Hematopoietic multipotent progenitor cell treated with erythropoietin and hydrocortisone succinate and interleukin-3 and kit ligand, for 15 days (in vitro differentiated cells): Measurements from ENCODE around the gene FAM184A.

Experiments
- DNase-seq: peaks from one replicate; pipeline ENCODE4 v3.0.0-alpha.2; 2015; ENCODE audit warnings: low spot score

FAM184A gene

DNA sequence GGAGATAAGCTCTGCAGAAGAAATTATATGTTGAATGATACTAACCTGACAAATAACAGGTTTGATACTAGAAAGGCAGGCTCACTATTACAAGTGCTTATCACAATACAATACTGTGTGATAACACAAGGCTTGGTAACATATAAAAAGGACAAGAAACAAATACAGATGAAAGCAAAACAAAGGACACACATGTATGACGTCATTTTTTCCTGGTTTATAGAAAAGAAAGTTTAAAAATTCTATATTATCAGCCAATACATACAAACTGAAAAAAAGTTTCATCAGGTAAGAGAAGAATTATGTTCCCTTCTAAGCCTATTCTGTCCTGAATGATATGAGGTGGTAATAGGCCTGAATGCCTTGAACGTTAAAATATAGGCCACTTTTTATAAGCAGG, 111.2 kb downstream of the FAM184A start:
- no peak for DNase-seq

DNA sequence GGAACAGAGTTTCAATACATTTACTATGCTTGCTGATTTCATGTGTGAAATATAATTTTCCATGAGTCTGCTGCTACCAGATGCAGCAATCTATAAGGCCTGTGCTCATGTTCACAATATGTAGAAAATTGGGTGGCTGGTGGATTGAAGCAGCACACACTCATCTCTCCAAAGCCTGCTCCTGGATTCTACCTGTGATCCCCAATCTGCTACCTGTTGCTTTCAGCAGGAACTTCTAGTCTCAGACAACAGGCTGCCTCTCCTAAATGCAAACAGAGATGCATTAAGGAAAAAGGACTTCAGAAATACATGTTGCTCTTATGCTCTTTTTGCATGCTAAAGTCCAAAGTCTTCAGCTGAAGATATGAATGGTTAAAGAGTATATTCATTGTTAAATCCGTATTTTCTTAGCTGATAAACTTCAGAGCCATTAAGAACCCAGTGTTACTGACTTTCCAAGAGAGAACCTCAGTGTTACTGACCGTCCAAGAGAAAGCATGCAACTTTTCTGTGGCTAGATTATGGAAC, 112.6 kb downstream of the FAM184A start:
- no peak for DNase-seq

DNA sequence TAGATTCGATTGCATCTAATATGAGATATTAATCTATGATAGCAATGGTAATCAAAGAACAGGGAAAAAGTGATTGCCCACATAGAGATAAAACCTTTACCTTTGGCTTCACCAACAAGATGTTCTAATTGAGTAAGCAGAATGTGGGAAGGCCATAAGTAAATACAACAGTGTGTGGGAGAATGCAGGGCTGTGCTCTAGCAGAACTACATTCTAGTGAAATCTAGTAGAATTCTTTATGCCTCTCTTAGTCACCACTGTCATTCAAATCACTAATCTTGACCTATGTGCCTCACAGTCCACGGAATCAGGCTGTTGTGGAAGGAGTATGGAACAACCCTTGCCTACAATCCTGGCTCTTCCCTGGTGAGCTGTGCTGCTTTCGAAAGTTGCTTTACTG, 113.1 kb downstream of the FAM184A start:
- no peak for DNase-seq

DNA sequence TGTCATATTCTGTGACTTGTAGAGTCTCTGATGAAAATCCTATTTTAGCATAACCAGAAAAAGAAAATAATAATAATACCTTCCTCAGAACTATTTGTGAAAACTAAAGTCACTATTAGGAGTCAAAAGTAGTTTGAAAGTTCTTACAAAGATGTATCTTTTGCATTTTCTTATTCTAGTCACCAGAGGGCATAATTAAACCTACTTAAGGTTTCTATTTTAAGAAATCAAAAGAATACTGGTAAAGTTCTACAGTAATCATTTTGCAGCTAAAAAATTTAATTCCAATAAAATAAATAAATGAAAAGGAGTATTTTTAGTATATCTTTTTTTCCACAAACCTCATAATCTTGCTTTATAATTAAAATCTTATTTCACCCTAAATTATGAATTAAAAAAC, 115.5 kb downstream of the FAM184A start:
- DNase-seq, result no peak

DNA sequence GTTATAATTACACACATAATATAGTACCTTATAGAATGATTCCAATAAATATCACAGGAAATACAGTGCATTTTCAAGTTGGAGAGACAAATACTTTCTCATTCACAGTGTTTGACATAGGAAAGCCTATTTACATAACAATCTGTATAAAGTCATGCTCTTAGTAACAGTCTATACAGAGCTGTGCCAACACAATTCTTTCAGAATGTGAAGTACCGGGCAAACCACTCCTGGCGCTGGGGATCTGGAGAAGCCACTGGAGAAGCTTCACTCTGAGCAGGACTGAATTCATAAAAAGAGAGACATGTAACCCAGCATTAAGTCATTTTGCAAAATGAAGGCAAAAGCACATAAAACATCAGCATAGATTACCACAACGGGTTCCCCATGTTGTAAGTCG, 118.6 kb downstream of the FAM184A start:
- no peak for DNase-seq

GRCh38 chr6:118953391-118953790, 125.1 kb downstream of the FAM184A start:
- DNase-seq, result no peak

- DNase-seq, result no peak
These were observed 125.8 kb downstream of the FAM184A start for GRCh38 chr6:118952683-118953082.

DNA sequence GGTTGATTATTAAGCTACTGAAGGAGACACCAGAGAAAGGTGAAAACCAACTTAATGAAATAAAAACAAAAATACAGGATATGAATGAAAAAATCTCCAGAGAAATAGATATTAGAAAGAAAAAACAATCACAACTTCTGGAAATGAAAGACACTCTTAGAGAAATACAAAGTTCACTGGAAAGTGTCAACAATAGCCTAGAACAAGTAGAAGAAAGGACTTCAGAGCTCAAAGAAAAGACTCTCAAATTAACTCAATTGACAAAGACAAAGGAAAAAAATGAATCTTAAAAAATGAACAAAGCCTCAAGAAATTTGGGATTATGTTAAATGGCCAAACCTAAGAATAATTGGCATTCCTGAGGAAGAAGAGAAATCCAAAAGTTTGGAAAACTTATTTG, 133.2 kb downstream of the FAM184A start:
- DNase-seq, result no peak

- DNase-seq, result no peak
These were observed 137.7 kb downstream of the FAM184A start for GRCh38 chr6:118940770-118941169.

- DNase-seq, result no peak
These were observed 138.8 kb downstream of the FAM184A start for GRCh38 chr6:118939683-118940082.

DNA sequence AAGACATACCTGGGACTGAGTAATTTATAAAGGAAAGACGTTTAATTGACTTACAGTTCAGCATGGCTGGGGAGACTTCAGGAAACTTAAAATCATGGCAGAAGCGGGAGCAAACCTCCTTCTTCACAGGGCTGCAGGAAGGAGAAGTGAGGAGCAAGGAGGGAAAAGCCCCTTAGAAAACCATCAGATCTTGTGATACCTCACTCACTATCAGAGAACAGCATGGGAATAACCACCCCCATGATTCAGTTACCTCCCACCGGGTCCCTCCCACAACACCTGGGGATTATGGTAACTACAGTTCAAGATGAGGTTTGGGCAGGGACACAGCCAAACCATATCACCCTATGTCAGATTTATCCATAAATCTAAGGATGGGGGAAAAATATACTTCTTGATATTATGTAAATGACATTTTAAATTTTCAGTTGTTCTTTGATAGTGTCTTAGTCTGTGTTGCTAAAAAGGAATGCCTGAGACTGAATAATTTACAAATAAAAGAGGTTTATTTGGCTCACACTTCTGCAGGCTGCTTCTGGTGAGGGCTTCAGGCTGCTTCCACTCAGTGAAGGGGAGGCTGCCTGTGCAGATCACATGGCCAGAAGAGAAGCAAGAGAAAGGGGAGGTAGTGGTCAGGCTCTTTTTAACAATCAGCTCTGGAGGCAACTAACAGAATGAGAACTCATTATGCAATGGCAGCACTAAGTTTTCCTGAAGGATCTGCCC, 142.3 kb downstream of the FAM184A start:
- DNase-seq, result no peak

- no peak for DNase-seq
These were observed 143.2 kb downstream of the FAM184A start for GRCh38 chr6:118935331-118935668.

DNA sequence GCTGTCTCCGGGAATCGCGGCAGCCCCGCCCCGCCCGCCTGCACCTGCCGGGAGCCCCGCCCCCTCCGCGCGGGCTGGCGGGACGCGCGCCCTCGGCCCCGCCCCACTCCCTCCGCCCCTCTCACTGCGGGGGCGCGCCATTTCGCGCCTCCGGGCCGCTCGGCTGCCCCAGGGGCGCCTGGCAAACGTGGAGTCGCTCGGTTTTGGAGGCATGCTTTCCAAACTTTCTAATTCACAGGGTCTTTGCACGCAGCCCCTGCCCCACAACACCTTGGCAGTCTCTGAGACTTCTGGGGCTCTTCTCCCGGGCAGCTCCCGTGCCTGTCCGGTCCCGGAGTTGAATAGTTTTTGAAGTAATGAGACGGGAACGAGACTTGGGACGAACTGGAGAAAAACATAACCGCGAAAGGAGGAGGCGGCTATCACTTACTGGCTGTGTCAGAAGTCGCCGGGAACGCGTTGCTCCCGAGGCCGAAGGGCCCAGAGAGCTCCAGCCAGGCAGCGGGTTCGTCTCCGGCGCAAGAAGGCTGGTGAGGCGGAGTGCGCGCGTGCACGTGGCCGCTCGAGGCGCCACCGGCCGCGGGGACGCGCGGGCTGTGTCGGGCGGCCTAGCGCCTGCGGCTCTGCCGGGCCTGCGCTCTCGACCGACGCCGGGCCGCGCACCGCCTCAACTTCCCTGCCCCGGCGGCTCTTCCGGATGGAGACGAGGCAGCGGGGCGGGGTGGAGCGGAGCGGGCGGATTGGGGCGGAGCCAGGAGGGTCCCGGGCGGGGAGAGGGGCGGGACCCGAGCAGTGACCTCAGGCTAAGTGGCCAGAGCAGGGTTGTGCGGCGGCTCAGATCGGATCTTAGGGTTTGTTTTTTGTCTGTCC, 143.8 kb downstream of the FAM184A start, which contains the start of gene MCM9:
Gene MCM9, minus strand, starts transcription at position 699 of the 870 bp plus-strand sequence. CDS start 3,436 bp downstream, outside the sequence.
- DNase-seq, result peak; percentile 79

DNA sequence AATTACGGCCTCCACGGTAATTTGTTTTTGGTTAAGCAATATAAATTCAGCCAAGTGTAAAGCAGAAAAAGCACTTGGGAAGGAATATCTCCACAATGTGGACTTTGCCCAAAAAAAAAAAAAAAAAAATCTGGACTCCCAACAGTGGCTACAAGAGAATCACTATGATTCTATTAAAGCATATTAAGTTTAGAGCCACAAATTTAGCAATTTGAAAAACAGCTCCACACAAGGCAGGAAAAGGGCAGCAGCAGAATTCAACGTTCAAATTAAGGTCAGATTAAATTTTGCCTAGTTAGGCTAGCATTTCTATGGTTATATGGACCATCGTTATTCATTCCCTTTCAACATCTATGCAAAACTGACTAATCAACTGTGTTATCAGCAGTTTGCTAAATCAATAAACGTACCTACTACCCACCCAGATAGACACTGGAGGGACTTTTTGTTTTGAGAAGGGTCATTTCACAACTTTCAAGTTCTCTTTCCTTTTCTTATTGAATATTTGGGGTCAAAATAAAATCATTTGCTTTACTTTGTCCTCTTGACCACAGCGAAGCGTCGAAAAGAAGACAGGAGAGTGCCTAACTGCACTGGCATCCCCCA, 144.5 kb downstream of the FAM184A start:
- DNase-seq, result no peak

DNA sequence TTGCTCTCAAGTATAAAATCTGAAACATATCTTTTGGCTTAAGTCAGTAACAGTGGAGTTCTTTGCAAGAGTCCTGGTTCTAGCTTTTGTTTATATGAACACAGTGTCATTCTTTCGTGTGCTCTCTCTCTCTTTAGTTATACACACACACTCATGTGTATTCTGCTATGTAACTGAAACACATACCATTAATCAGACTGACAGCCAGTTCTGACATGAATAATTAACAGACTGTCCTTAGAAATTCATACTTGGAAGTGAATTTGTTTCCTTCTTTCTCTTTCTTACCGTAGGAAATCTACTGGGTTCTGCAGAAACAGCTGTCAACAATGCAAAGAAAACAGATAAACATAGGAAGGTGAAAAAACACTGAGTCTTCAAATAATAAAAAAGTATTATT, 146.0 kb downstream of the FAM184A start:
- DNase-seq, result no peak

DNA sequence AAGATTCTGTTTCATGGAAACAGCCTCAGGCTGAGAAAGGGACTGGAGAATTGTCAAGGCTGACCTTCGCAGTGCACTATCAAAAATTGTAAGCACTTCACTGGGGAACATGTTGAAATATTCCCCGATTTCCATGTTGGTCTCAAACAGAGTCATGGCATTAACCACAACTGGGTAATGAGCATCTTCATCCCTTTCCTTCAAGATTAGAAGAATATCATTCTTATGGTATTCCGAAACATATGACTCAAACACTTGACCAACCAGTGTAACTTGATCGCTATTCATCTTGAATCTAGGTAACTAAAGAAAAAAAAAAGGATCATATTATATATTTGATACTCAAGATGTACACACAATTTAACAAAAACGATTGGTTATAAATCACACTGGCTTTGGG, 147.0 kb downstream of the FAM184A start:
- no peak for DNase-seq

- DNase-seq, result no peak
These were observed 147.8 kb downstream of the FAM184A start for GRCh38 chr6:118930680-118931079.

DNA sequence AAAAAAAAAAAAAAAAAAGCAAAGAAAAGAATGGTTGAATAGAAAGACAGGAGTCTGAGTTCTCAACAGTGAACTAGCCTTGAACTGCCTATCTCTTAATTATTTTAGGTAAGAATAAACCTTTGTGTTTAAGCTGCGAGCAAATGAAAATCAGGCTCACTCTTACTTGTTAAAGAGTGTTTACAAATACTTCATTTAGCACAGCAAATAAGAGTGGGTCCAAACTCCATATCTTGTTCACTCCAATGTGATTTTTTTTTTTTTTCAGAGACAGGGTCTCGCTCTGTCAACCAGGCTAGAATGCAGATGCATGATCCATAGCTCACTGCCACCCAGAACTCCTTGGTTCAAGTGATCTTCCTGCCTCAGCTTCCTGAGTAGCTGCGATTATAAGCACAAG, 155.4 kb downstream of the FAM184A start:
- DNase-seq, result no peak

GRCh38 chr6:118921084-118921483, 157.4 kb downstream of the FAM184A start:
- no peak for DNase-seq

DNA sequence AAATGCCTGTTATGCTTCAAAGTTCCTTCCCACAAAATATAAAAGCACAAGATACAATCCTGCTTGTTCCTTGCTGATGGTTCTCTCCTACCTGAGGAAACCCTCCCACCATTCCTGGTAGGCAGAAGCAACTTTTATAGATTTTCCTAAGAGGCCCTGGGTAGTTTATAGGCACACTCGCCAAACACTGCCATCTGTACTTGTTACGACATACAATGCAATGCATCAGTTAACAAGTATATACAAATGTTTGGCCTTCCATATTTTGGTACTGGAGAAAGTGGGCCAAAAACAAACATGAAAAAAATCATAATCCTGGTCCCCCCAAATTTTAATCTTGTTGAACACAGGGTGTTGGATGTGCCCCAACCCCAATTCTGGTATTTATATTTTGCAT, 160.1 kb downstream of the FAM184A start:
- no peak for DNase-seq

DNA sequence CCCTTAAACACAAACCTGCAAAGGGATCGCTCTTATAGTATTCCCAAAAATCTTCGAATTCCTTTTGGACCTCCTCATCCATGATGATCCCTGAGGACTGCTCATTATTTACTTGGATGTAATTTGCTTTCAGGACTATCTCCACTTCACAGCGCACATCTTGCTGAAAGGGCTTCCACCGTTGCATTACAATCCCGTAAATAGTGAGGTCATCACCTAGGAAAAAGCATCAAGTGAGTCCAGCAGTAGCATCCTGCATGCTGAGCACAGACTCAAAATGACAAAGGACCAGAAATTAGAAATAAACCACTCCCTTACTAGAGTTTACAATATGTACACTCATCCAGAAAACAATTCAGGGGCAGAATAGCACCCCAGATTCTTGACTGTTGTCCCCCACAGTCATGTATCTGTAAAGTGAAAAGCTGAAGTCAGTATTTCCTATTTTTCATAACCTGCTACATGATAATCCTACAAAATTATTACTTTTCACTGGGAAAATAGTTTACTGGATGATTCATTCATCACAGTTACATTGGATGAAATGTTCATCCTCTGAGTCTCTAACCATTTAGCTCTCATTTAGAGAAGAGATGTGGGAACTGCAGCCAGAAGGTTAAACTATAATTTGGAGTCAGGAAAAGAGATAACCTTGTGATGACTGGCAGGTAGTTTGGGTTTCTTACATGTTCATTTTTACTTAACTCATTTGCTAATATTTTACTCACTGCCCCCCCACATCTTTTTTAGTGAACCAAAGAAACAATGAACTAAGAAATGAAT, 160.7 kb downstream of the FAM184A start:
- no peak for DNase-seq

GRCh38 chr6:118914598-118914997, 163.9 kb downstream of the FAM184A start:
- no peak for DNase-seq
